Fibroblast of the aortic adventitia (primary cell): Measurements from ENCODE around the gene KCNJ16. TPM values are rescaled to one million over a fixed set of nuclear protein-coding genes. Genes with fewer than 3 reads are reported as not detected.

Source experiments
- DNase-seq: peaks from one replicate; pipeline ENCODE4 v3.0.0-alpha.2; 2010; ENCODE audit warnings: low read depth
- H3K4me3 ChIP-seq: 2 replicates; pipeline ENCODE4 v1.5.1; 2011; ENCODE audit warnings: low read depth, mild to moderate bottlenecking, control low read depth, low read length, moderate library complexity
- total RNA-seq: library from RNA; depleted of rRNA; stranded (reverse); fragments of >200 nt; gene quantifications from 2 replicates; pipeline ENCODE4 v1.2.3, GENCODE V29; 2012; ENCODE audit warnings: low replicate concordance
- TF ChIP-seq, protein P1 (sequence below): IDR thresholded peaks from 2 replicates; pipeline ENCODE4 v1.5.1; 2011; ENCODE audit warnings: mild to moderate bottlenecking, low read length, control low read depth, inconsistent platforms; ENCODE audit not compliant: insufficient read depth

KCNJ16 gene
- total RNA-seq, 1 donor, result not detected

DNA sequence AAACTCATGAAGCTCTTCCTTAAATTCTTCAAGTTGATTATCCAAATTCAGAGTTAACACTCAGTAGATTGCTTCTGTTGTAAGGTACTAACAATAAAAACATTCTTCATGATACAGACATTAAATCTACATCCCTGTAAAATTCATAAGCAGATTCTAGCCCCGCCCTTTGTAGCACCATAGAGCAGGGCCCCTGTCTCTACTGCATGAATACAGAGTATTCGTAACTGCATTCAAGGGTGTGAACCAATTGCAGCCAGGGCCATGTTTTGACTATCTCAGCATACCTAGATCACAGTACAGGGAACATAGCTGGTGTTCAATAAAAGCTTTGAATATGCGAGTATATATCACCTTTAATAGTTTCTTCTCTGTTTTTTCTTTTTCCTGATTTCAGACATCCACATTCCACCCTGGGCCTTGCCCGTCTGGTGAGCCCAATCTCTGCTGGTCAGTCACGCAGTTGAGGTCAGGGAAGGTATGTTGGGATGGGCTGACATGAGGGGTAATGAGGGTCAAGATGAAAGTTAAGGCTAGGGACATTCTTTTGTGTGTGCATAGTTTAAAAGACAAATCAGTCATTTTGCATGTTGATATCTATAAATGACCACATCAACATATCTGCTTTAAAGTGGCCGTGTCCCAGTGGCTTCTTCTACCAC, 33.0 kb downstream of the KCNJ16 start:
- no peak for DNase-seq
- H3K4me3 ChIP-seq, result no peak overlapping the region
- TF ChIP-seq, protein P1, sequence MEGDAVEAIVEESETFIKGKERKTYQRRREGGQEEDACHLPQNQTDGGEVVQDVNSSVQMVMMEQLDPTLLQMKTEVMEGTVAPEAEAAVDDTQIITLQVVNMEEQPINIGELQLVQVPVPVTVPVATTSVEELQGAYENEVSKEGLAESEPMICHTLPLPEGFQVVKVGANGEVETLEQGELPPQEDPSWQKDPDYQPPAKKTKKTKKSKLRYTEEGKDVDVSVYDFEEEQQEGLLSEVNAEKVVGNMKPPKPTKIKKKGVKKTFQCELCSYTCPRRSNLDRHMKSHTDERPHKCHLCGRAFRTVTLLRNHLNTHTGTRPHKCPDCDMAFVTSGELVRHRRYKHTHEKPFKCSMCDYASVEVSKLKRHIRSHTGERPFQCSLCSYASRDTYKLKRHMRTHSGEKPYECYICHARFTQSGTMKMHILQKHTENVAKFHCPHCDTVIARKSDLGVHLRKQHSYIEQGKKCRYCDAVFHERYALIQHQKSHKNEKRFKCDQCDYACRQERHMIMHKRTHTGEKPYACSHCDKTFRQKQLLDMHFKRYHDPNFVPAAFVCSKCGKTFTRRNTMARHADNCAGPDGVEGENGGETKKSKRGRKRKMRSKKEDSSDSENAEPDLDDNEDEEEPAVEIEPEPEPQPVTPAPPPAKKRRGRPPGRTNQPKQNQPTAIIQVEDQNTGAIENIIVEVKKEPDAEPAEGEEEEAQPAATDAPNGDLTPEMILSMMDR, result no peak

DNA sequence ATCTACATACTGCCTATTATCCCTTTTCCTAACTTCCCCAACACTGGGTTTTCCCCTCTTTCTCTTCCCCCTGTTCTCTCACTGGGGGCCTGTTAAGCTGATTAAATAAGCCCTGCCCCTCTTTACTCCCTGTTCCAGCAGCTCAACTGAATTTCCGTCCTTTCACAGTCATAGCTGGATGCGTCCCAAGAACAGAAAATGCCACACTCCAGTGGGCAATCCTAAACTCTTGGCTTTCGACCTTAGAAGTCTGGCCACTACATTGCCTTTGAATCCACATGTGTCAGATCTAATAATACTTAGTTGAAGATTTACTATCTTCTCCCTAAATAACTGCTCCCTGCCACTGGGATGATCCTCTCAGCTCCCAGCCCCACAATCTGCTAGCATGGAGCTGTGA, 34.5 kb downstream of the KCNJ16 start:
- H3K4me3 ChIP-seq, result no peak overlapping the region
- no peak for DNase-seq
- TF ChIP-seq, protein P1, result no peak

DNA sequence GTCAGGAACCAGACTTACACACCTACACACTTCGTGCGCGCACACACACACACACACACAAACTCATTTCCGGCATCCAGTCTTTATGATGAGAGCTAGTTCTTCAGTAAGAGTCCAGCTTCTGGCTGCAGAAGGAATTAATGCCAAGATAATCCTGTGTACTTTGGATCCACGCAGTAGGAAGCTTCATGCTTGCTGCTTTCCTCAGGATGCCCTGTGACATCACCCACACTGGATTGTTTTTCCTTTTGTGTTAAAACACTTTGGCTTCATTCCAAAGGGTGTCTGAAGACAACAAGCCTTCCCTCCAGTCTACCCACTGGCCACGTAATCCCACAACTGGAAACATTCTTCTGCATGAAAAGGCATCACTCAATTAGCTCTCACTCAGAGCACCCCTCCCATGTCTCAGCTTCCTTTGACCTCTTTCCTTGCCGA, 35.4 kb downstream of the KCNJ16 start:
- no peak overlapping the region for H3K4me3 ChIP-seq
- DNase-seq, result peak; percentile 59
- TF ChIP-seq, protein P1, result no peak

DNA sequence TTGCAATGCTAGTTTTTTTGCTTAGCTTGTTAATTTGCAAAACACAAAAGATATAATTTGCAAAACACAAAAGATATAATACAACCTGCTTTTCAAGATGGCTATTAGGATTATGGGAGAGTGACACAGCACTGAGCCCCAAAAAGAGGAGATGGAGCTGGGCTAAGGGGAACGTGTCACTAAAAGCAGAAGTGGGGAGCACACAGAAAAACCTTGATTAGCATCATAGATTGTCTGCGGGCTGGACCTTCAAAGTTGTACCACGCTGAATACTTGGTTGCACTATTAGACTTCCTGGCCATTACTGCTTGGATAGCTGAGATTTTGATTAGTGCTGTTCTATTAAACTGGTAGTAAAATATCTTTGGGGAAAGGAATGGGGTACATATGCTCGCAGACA, 36.2 kb downstream of the KCNJ16 start:
- no peak overlapping the region for H3K4me3 ChIP-seq
- TF ChIP-seq, protein P1, result no peak
- DNase-seq, result no peak

DNA sequence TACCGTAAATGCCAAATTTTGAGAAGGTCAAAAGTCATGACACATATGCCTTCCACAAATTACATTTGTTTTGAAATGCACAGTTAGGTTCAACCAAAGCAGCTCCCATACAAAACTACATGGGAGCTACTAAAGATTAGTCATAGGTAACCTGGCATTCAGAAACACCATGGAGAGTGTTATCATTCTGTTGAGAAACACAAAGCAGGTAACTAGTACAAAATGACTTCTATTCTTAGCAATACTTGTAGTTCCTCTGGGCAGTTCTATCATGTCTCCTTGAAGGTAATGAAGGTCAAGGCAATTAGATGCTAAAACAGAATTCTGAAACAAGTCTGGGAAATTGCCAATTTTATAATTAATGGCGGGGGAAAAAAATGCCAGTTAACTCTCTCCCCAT, 39.4 kb downstream of the KCNJ16 start:
- TF ChIP-seq, protein P1, result no peak
- H3K4me3 ChIP-seq, result no peak overlapping the region
- no peak for DNase-seq

DNA sequence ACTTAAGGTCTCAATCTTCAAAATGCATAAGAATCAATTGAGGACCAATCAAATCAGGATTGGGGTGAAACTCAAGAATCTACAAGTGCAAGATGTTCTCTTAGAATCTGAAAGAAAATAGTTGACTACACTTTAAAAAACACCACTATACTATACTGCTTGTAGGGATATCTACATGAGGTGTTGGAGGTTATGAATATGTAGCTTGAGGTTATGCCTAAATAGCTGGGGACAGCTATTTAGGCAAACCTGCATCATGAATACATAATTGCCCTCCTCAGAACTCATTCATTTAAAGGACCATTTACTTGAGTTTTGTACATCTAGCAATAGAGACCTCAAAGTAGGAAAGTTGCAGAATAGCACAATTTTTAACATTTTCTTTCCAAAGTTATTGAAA, 40.1 kb downstream of the KCNJ16 start:
- DNase-seq, result no peak
- TF ChIP-seq, protein P1, result no peak
- no peak overlapping the region for H3K4me3 ChIP-seq

DNA sequence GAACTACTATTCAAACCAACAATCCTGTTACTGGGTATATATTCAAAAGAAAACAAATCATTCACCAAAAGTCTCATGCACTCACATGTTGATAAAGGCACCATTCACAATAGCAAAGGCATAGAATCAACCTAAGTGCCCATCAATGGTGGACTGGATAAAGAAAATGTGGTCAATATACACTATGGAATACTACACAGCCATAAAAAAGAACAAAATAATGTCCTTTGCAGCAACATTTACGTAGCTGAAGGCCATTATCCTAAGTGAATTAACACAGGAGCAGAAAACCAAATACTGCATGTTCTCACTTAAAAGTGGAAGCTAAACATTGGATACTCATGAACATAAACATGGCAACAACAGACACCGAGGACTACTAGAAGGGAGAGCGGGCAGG, 41.9 kb downstream of the KCNJ16 start:
- H3K4me3 ChIP-seq, result no peak overlapping the region
- DNase-seq, result no peak
- TF ChIP-seq, protein P1, result no peak
